Nephron progenitor cell (in vitro differentiated cells): ENCODE results near the gene NEK6.
A peak's percentile ranks its signal among the peaks of the same experiment; 100 is the strongest.

Experiments
- DNase-seq: peaks from one replicate; pipeline ENCODE4 v3.0.0; 2021
- H3K27ac Mint-ChIP-seq: 2 replicates; pipeline ENCODE4 v1.8.0; 2021; ENCODE audit warnings: mild to moderate bottlenecking, moderate library complexity, mixed read lengths
- H3K27me3 Mint-ChIP-seq: 2 replicates; pipeline ENCODE4 v1.8.0; 2021; ENCODE audit warnings: mild to moderate bottlenecking, low read depth, mixed read lengths; ENCODE audit not compliant: poor library complexity
- H3K36me3 Mint-ChIP-seq: 2 replicates; pipeline ENCODE4 v1.8.0; 2021; ENCODE audit warnings: low read depth, mixed read lengths
- H3K4me1 Mint-ChIP-seq: 2 replicates; pipeline ENCODE4 v1.8.0; 2021; ENCODE audit warnings: mixed read lengths
- H3K4me3 Mint-ChIP-seq: 2 replicates; pipeline ENCODE4 v1.8.0; 2021; ENCODE audit warnings: mild to moderate bottlenecking, moderate library complexity, mixed read lengths
- H3K9me3 Mint-ChIP-seq: 2 replicates; pipeline ENCODE4 v1.8.0; 2021; ENCODE audit warnings: mild to moderate bottlenecking, moderate library complexity, mixed read lengths
- CTCF ChIP-seq: fragments of 200-600 bp; sonication (generic); IDR thresholded peaks from 2 replicates; pipeline ENCODE4 v1.5.0; 2021; ENCODE audit warnings: antibody characterized with exemption

NEK6 gene

GRCh38 chr9:124372038-124372437 lies 114.3 kb downstream of the NEK6 start:
- Mint-ChIP-seq H3K27ac (no peak overlapping the region), H3K4me3 (no peak overlapping the region), H3K9me3 (peaks cover 17% of the 10 kb centered on the region), H3K4me1 (peaks cover 37% of the 10 kb centered on the region), H3K36me3 (peaks cover 38% of the 10 kb centered on the region), H3K27me3 (no peaks in the 10 kb centered on the region)
- no peak for TF ChIP-seq CTCF
- no peak for DNase-seq

GRCh38 chr9:124373386-124373785 lies 115.6 kb downstream of the NEK6 start:
- Mint-ChIP-seq H3K36me3 (peaks cover 38% of the 10 kb centered on the region), H3K9me3 (peaks cover 17% of the 10 kb centered on the region), H3K4me1 (peaks cover 34% of the 10 kb centered on the region), H3K4me3 (no peak overlapping the region), H3K27me3 (no peaks in the 10 kb centered on the region), H3K27ac (no peak overlapping the region)
- DNase-seq, result no peak
- TF ChIP-seq CTCF, result no peak

DNA sequence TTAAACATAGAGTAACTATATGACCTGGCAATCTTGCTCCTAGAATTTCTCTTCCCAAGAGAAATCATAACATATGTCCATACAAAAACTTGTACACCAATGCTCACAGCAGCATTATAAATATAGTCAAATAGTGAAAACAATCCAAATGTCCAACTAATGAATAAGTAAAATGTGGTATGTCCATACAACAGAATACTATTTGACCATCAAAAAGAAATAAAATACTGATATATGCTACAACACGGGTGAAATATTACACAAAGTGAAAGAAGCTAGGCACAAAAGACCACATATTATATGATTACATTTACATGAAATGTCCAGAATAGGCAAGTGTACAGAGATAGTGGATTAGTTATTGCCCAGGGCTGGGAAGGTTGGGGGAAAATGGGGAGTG lies 116.1 kb downstream of the NEK6 start:
- DNase-seq, result no peak
- TF ChIP-seq CTCF, result no peak
- no peak overlapping the region for H3K27ac Mint-ChIP-seq
- peaks cover 30% of the 10 kb centered on the region for H3K4me1 Mint-ChIP-seq
- H3K4me3 Mint-ChIP-seq, result no peak overlapping the region
- H3K27me3 Mint-ChIP-seq, result no peaks in the 10 kb centered on the region
- H3K9me3 Mint-ChIP-seq, result peaks cover 17% of the 10 kb centered on the region
- H3K36me3 Mint-ChIP-seq, result peaks cover 38% of the 10 kb centered on the region

DNA sequence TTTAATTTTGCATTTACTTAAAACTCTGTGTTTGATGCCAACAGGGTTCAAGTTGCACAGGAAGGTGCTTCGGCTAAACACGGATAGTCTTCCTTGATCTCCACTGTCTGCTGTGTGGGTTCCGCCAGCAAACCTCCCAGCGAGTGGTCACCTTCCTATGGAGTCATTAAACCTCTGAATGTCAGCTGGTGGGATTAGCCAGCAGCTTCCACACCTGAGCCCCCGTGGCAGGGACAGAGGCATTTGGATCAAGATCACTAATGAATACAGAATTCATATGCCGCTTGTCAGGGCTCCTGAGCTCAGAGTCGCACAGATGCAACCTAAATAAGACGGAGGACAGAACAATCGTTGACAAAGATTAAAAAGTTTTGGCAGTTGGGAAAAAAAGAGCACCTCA lies 118.0 kb downstream of the NEK6 start:
- H3K4me1 Mint-ChIP-seq, result peaks cover 12% of the 10 kb centered on the region
- peaks cover 46% of the 10 kb centered on the region for H3K36me3 Mint-ChIP-seq
- H3K9me3 Mint-ChIP-seq, result peaks cover 17% of the 10 kb centered on the region
- no peak for TF ChIP-seq CTCF
- H3K27me3 Mint-ChIP-seq, result peaks cover 3% of the 10 kb centered on the region
- no peak overlapping the region for H3K4me3 Mint-ChIP-seq
- peak overlapping the region; percentile 3 for H3K27ac Mint-ChIP-seq
- no peak for DNase-seq

GRCh38 chr9:124376329-124376728 lies 118.6 kb downstream of the NEK6 start:
- TF ChIP-seq CTCF, result no peak
- H3K36me3 Mint-ChIP-seq, result peaks cover 46% of the 10 kb centered on the region

GRCh38 chr9:124377551-124378406 lies 120.0 kb downstream of the NEK6 start:
- H3K4me3 Mint-ChIP-seq, result no peak overlapping the region
- H3K9me3 Mint-ChIP-seq, result peaks cover 17% of the 10 kb centered on the region
- no peak for DNase-seq
- TF ChIP-seq CTCF, result no peak
- H3K4me1 Mint-ChIP-seq, result no peaks in the 10 kb centered on the region
- peaks cover 3% of the 10 kb centered on the region for H3K27me3 Mint-ChIP-seq
- peaks cover 50% of the 10 kb centered on the region for H3K36me3 Mint-ChIP-seq
- no peak overlapping the region for H3K27ac Mint-ChIP-seq

More at GRCh38 chr9:124376329-124376728, 118.6 kb downstream of the NEK6 start:
- Mint-ChIP-seq H3K9me3 (peaks cover 17% of the 10 kb centered on the region), H3K4me1 (peaks cover 6% of the 10 kb centered on the region), H3K27me3 (peaks cover 3% of the 10 kb centered on the region), H3K27ac (peak overlapping the region; percentile 27), H3K4me3 (no peak overlapping the region)
- no peak for DNase-seq
